Fibroblast of lung (primary cell): ENCODE measurements around the gene OLAH.

Source experiments
- EZH2 ChIP-seq: IDR thresholded peaks from 2 replicates; pipeline ENCODE4 v1.5.1; 2012; ENCODE audit warnings: low read length, control low read depth, mild to moderate bottlenecking; ENCODE audit errors: missing control alignments
- TF ChIP-seq, protein P1 (sequence below), 2 donors: IDR thresholded peaks in 1 of 2; conservative IDR thresholded peaks in 1 of 2; 1 replicate in 1 of 2; 2 replicates in 1 of 2; pipeline ENCODE4 v1.5.1; 2011 to 2012; ENCODE audit warnings: low read length in 2 of 2, control low read depth in 1 of 2, inconsistent platforms in 1 of 2, low read depth in 1 of 2, mild to moderate bottlenecking in 1 of 2

- TF ChIP-seq, protein P1, sequence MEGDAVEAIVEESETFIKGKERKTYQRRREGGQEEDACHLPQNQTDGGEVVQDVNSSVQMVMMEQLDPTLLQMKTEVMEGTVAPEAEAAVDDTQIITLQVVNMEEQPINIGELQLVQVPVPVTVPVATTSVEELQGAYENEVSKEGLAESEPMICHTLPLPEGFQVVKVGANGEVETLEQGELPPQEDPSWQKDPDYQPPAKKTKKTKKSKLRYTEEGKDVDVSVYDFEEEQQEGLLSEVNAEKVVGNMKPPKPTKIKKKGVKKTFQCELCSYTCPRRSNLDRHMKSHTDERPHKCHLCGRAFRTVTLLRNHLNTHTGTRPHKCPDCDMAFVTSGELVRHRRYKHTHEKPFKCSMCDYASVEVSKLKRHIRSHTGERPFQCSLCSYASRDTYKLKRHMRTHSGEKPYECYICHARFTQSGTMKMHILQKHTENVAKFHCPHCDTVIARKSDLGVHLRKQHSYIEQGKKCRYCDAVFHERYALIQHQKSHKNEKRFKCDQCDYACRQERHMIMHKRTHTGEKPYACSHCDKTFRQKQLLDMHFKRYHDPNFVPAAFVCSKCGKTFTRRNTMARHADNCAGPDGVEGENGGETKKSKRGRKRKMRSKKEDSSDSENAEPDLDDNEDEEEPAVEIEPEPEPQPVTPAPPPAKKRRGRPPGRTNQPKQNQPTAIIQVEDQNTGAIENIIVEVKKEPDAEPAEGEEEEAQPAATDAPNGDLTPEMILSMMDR (conservative IDR thresholded peaks at IDR 0.05 in 1 of 2, IDR thresholded peaks at IDR 0.05 in 1 of 2; ENCODE audit: low read depth in 1 of 2, low read length in 2 of 2): no peak
- no peak for TF ChIP-seq EZH2
Observed at GRCh38 chr10:15069230-15069629, 25.5 kb downstream of the OLAH start.
